GM19455 (cell line): Measurements from ENCODE around the gene DLG2.
"Not testable (repeated sequence)": the region's sequence is repeated elsewhere in the genome, so short reads cannot be mapped to it uniquely, and the experiment has no call there.

Source experiments
- ATAC-seq: cut with Tn5 transposase; IDR thresholded peaks from one replicate; pipeline ENCODE4 v1.9.1; 2021; ENCODE audit not compliant: unreplicated experiment

Gene DLG2

GRCh38 chr11:84319863-84320262 lies 1307.3 kb downstream of the DLG2 start:
- ATAC-seq: no peak

GRCh38 chr11:84316866-84317555 lies 1310.1 kb downstream of the DLG2 start:
- ATAC-seq: no peak

- no peak for ATAC-seq
Observed at GRCh38 chr11:84313830-84314359, 1313.2 kb downstream of the DLG2 start.

- no peak for ATAC-seq
Observed at GRCh38 chr11:84310268-84310667, 1316.9 kb downstream of the DLG2 start.

GRCh38 chr11:84308491-84308890 lies 1318.7 kb downstream of the DLG2 start:
- ATAC-seq: not testable (repeated sequence)

- no peak for ATAC-seq
Observed at GRCh38 chr11:84300092-84300491, 1327.1 kb downstream of the DLG2 start.

- no peak for ATAC-seq
Observed at GRCh38 chr11:84297570-84297969, 1329.6 kb downstream of the DLG2 start.

- ATAC-seq: no peak
Observed at GRCh38 chr11:84295815-84296214, 1331.3 kb downstream of the DLG2 start.

GRCh38 chr11:84292955-84293354 lies 1334.2 kb downstream of the DLG2 start:
- no peak for ATAC-seq

GRCh38 chr11:84292006-84292405 lies 1335.1 kb downstream of the DLG2 start:
- ATAC-seq: no peak

- no peak for ATAC-seq
Observed at GRCh38 chr11:84290647-84291046, 1336.5 kb downstream of the DLG2 start.

GRCh38 chr11:84289381-84289906 lies 1337.7 kb downstream of the DLG2 start:
- peak; percentile 99 for ATAC-seq

GRCh38 chr11:84273541-84273940 lies 1353.6 kb downstream of the DLG2 start:
- ATAC-seq: no peak

GRCh38 chr11:84270466-84270865 lies 1356.7 kb downstream of the DLG2 start:
- ATAC-seq: no peak

- no peak for ATAC-seq
Observed at GRCh38 chr11:84264066-84264465, 1363.1 kb downstream of the DLG2 start.

GRCh38 chr11:84261707-84262106 lies 1365.4 kb downstream of the DLG2 start:
- ATAC-seq: peak; percentile 52

GRCh38 chr11:84260862-84261261 lies 1366.3 kb downstream of the DLG2 start:
- ATAC-seq: no peak

- ATAC-seq: no peak
Observed at GRCh38 chr11:84256618-84257017, 1370.5 kb downstream of the DLG2 start.

- no peak for ATAC-seq
Observed at GRCh38 chr11:84255483-84255882, 1371.7 kb downstream of the DLG2 start.

- ATAC-seq: no peak
Observed at GRCh38 chr11:84250834-84251613, 1376.1 kb downstream of the DLG2 start.

- peak; percentile 74 for ATAC-seq
Observed at GRCh38 chr11:84249344-84250135, 1377.6 kb downstream of the DLG2 start.
